ENCODE results near the gene NCR1.

DNA sequence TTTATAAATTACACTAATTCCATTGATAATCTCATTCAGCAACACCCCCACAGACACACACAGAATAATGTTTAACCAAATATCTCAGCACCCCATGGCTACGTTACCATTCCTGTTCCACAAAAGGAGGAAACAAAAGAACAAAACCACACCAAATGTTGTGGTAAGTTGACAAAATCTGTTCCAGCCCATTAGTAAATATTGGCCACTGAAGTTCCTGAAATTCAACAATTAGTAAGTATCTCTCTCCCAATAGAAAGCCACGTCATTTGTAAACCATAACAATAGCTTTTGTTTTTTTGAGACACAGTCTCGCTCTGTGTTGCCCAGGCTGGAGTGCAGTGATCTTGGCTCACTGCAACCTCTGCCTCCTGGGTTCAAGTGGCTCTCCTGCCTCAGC, 34.3 kb upstream of the NCR1 start:
- TF ChIP-seq CTCF (conservative IDR thresholded peaks at IDR 0.05; ENCODE audit: low read length): no peak
- TF ChIP-seq EZH2phosphoT487 (IDR thresholded peaks at IDR 0.05; ENCODE audit: borderline replicate concordance): no peak
